IPS-NIHi11 (cell line): ENCODE measurements around the gene TMEM50B.
"Not testable (repeated sequence)": the region's sequence is repeated elsewhere in the genome, so short reads cannot be mapped to it uniquely, and the experiment has no call there.

Source experiments
- DNase-seq: peaks from one replicate; pipeline ENCODE4 v3.0.0; 2012; ENCODE audit warnings: mixed read lengths, low spot score

The TMEM50B gene

DNA sequence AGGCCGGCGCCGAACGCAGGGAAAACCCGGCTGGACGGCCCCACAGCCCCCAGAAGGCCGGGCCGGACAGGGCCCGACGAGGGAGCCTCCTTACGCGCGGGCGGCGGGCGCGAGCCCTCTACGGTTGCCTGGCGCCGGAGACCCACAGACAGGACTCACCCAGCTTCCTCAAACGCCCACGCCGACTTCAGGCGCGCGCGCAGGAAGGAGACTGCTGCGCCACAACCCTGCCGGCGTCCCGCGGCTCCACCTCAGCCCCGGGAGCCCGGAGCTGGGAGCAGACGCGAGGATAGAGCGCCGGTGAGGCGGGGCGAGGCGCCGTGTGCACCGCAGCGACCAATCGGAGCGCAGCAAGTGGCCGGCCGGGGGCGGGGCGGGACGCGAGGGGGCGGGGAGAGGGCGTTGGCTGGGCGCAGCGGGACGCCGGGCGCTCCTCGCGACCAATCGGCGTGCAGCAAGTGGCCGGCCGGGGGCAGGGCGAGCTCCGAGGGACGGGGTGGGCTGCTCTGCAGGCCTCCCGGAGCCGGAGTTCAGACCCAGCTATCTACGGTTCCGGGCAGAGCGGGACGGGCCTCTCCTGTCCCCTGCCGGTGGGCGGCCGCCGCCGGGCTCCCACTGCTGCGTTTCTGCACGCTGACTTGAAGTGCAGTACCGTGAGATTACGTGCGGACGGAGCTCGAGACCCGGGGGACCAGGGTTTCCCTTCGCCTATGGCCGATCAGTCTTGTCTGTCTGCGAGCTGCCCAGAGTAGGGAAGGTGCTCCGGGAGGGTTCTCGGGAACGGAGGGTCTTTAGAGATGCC lies at the start of gene TMEM50B:
Gene TMEM50B, minus strand, starts transcription at position 296 of the 802 bp plus-strand sequence. CDS start 11,089 bp downstream, outside the sequence.
- DNase-seq, result peak; percentile 96

DNA sequence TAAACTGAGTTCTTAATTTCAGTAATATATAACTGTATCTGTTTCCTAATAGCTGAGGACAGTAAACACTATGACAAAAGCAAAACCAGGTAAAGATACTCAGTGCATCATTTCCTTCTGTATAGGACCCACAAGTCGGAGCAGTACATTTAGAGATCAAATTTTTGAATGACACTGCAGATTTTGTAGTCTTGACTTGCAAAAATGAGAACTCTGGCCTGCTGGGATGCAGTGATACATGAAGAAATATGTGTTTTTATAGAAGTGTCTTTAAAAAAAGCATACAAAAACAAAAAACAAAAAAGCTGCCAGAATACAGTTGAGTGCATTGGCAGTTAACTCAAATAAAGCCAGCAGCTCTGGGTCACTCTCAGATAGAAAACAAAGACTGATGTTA lies 43.2 kb upstream of the TMEM50B start:
- DNase-seq, result no peak

DNA sequence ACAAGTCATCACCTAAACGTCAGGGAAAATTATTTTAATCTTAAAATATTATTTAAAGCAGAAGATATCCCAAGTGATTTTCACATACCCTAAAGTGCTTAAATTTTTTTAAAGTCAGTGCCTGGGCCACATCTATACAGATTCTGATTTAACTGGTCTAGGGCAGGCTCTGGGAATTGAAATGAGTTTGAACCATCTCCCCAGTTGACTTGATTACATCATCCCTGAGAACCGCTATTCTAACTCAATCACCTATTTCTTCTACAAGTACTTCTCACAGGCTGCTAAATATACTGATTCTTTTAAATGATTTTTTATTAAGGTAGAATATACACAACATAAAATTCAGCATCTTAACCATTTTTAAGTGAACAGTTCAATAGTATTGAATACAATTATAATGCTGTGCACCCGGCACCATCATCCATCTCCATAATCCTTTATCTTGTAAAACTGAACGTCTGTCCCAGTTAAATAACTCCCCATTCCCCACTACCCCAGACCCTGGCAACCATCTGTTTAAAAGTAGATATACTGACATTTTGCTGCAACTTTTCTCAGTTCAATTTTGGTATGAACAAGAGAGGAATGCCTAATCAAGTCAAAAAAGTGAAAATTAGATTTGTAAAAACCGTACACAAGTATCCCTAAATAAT lies 42.7 kb upstream of the TMEM50B start:
- DNase-seq, result no peak

DNA sequence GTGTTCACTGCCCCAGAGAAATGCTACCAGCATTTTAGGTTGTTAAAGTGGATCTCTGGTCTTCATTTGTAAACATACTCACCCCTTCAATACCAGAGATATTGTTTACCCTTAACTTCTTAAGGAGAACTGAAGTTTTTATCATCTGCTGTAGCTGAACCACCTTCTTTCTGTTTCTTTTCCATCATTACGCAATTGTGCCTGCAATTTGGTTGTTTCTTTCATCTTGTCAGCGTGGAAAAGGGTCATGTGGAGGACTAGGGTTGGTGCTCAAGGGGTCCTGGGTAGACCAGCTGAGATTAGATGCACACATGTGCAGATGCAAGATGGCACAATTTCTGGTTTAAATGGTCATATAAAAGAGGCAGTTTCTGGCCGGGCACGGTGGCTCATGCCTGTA lies 39.1 kb upstream of the TMEM50B start:
- DNase-seq, result no peak

DNA sequence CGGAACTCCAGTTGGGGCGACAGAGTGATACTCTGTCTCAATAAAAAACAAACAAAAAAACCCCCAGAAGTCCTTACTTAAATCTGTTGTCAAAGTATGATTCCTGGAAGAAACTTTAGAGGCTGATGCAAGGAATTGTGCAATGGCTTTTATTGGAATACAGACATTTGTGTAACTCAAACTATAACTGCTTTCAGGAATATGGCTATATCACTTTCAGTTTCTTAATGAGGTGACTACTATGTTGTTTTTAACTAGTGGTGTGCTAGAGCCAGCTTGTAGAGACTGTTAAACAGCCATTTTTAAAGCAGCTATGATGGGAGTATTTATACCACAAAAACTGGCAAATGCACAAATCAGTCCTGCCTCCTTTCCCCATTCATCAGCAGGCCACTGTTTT lies 34.5 kb upstream of the TMEM50B start:
- DNase-seq, result no peak

DNA sequence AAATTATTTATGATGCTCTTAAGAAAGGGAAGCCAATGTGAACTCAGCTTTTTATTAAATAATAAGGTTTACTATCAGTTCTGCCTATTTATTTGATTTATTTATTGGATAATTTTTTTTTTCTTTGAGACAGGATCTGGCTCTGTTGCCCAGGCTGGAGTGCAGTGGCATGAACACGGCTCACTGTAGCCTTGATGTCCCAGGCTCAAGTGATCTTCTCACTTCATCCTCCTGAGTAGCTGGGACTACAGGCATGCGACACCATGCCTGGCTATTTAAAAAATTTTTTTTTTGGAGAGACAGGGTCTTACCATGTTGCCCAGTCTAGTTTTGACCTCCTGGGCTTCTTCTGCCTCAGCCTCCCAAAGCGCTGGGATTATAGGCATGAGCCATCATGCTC lies 32.7 kb upstream of the TMEM50B start:
- no peak for DNase-seq

DNA sequence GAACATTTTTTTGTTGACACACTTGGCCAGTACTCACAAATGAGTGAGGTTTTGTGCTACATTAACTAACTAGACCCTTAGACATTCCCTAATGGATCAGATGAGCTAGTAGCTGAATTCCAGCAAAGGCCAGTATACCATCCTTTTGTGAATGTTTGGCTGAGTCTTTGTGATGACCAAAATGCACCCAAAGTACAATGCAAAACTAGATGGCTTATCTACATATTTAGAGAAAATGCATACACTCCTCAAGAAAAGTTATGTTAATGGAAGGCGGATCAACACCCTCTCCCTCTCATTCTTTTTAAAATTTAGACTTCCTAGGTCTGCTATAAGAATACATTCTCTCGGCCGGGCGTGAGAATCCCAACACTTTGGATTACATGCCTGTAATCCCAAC lies 31.9 kb upstream of the TMEM50B start:
- DNase-seq, result no peak

DNA sequence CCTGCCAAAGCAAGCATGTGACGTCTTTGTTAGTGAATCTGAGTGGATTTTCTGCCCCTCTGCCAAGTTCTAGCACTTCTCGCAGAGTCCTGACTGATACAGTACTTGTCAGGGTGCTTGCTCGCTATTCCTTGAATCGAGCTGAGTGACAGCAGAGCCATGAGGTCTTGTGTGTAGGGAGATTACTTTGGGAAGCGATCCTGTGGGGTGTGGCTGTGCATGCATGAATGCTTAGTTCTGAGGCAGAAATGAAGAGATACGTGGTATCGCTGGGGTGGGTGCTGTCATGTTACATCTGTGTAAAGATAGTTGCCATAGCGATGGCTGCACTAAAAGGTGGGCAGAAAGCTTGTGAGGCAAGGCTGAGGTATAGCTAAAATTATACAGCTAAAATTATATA lies 31.1 kb upstream of the TMEM50B start:
- no peak for DNase-seq

DNA sequence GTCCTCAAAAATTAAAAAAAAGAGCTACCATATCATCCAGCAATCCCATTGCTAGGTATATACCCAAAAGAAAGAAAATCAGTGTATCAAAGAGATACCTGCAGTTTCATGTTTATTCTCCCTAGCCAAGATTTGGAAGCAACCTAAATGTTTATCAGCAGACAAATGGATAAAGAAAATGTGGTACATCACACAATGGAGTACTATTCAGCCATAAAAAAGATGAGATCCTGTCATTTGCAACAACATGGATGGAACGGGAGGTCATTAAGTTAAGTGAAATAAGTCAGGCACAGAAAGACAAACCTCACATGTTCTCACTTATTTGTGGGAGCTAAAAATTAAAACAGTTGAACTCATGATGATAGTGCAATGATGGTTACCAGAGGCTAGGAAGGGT lies 27.2 kb upstream of the TMEM50B start:
- not testable (repeated sequence) for DNase-seq

DNA sequence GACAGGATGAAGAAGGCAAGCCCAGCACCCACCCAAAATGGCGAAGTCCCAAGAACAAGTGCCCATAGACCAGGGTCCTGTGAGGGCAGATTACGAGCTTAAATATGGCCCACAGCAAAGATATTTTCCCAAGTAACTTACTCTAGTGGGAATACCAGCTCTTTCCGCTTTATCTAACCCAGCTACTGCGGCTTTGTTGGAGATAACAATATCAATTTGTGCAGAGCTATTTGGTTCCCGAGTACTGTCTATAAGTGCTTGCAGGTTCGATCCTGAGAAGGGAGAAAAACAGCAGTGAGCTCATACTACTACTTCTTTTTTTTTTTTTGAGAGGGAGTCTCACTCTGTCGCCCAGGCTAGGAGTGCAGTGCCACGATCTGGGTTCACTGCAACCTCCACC lies 26.1 kb upstream of the TMEM50B start:
- no peak for DNase-seq

DNA sequence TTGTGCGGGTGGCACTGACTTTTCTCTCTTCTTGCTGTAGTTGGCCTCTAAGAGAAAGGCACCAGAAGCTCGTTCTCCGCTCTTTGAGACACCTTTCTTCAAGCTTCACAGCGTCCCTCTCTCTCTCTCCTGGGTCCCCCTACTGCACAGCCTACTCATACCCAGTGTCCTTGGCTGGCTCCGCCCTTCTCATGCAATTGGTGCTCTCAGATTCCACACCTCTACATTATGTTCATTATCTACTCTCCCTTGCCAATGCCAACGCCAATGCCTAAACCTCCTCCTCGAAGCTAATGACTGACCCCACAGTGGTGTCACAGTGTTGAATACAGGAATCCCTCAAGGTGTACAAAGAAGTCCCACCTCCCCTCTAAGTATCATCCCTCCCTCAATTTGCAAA lies 16.6 kb upstream of the TMEM50B start:
- peak; percentile 32 for DNase-seq

DNA sequence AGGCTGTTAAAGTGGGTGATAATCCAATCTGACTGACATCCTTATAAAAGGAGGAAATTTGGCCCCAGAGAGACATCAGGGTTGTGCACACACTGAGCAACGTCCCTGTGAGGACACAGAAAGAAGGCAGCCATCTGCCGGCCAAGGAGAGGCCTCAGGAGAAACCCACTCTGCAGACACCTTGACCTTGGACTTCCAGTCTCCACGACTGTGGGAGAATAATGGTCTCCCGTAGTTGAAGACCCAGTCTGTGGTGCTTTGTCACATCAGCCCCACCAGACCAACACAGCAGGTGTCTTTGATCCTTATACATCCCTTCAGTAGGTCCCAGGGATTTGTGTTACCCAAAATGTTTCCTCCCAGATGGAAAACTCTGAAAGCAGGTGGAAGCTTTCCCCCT lies 16.0 kb upstream of the TMEM50B start:
- DNase-seq, result no peak

DNA sequence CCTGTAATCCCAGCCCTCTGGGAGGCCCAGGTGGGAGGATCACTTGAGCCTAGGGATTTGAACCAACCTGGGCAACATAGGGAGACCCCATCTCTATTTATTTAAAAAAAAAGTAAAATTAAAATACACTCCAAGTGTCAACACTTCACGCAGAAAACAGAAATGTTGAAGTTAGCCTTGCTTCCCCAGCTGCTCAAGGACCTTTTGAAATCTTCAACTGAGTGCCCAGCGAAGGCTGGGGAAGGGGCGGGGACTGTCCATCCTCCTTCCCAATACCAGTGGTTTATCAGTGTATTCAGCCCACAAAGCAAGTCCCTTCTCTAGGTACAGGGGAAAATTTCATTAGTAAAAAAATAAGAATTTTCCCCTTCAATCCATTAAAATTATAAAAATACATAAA lies 14.0 kb upstream of the TMEM50B start:
- DNase-seq, result no peak

DNA sequence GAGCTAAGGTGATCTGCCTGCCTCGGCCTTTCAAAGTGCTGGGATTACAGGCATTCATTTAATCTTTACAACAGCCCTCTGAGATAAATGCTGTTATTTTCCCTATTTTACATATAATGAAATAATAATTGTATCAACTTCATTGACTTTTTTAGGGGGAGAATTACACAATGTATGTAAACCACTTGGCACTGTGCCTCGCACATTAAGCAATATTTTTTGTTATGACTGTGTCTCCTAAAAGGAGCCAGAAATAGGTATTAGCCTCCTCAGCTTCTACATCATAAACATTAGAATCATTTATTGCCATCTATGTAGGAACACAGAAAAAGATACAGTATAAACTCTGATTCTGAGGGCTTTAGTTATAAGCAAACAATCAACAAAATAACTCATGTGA lies 12.8 kb upstream of the TMEM50B start:
- no peak for DNase-seq

DNA sequence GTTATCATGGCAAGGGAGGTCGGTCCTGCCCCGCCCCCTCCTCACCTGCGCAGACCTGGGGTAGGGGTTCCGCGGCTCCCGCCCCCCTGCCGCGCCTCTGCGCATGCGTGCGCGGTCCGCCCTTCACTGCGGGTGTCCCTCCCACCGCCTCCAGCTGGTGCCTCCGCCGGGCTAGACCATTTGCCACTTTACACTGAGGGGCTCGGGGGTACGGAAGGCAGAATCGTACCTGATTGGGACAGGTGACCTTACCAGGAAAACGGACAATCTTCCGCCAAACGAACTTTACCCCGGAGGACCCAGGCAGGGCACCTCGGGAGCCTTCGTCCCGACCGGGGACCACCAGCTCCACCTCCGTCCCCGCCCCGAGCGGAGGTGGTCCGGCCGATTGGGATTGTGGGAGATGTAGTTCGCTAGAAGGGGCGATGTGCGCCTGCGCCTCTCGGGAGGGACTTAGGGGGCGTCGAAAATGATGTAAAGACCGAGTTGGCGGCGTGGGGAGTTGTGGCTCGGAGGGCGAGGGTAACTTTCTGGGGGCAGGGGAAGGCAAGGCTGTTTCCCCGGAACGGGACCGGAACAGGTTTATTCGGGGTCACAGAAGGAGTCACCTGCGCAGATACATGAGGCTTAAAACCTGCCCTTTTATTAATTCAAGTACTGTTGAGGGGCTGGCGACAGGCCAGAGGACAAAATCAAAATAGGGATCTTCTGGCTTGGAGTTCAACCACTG lies 11.8 kb upstream of the TMEM50B start, which contains the start of gene DNAJC28:
Gene DNAJC28, minus strand, starts transcription at position 344 of the 730 bp plus-strand sequence. CDS start 2,323 bp downstream, outside the sequence.
- DNase-seq, result peak; percentile 92

DNA sequence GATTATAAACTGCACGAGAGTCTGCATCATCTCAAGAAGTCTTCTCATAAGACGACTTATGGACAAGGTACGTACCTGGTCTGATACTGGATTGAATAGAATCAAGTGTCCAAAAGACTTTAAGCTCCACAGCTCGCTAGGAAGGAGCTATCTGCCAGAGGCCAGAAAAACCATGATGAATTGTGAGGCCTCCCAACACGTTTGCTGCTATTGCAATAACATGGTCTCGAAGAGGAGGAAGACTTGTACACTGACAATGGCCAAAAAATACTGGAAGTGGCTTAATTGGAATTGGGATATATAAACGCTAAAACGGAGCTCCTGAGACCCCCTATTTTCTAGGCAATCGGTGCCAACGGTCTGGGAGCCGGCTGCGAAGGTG lies 11.2 kb upstream of the TMEM50B start:
- no peak for DNase-seq

DNA sequence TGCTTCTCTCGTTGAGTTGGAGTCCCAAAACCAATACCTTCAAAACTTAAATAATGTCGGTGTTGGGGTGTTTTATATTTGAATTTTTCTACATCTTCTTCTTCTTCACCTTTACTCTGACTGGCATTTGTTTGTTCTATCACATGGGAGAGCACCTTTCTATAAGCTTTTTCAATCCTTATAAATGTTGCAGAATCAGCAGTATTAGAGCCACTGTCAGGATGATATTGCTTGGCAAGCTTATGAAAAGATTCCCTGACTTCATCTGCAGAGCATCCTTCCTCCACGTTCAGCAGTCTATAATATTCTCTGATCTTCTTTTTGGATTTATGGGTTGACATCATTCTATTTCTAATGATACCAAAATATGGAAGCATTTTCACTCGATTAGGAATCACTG lies 9.2 kb upstream of the TMEM50B start:
- no peak for DNase-seq

DNA sequence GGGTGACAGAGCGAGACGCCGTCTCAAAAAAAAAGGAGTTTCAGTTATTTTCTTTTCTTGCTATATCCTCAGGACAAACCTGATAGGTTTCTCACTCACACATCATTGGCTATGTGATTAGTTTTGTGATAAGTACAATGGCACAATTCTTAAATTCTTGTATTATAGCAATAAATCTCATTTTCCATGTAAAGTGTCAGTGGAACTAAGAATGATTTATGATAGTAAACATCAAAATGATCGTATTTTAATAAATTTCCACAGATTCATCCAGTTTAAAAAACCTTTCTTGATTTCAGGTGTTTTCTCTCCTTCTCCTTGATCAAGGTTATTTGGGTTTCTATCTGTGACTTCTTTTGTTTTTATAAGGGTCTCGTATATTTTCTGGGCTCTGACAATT lies 8.2 kb upstream of the TMEM50B start:
- no peak for DNase-seq

DNA sequence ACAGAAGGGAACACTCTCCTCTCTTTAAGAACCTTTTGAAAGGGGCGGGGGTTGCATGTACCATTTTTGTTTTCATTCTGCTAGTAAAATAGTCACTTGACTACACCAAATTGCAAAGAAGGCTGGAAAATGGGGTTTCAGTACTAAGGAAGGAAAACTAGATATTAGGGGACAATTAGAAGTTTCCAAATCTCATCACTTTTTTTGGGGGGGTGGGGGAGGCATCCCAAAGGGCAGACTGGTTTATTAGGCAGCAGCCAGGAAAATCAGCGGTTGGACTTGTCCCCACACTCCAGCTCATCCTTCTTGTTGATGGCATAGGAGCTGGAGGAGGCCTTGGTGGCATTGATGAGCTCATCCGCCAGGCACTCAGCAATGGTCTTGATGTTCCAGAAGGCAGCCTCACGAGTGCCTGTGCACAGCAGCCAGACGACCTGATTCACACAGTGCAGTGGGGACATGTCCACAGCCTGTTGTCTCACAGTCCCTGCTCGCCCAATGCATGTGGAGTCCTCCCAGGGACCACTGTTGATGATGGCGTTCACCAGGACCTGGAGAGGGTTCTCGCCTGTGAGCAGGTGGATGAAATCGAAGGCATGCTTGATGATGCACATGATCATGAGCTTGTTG lies 1.7 kb upstream of the TMEM50B start:
- DNase-seq, result no peak

DNA sequence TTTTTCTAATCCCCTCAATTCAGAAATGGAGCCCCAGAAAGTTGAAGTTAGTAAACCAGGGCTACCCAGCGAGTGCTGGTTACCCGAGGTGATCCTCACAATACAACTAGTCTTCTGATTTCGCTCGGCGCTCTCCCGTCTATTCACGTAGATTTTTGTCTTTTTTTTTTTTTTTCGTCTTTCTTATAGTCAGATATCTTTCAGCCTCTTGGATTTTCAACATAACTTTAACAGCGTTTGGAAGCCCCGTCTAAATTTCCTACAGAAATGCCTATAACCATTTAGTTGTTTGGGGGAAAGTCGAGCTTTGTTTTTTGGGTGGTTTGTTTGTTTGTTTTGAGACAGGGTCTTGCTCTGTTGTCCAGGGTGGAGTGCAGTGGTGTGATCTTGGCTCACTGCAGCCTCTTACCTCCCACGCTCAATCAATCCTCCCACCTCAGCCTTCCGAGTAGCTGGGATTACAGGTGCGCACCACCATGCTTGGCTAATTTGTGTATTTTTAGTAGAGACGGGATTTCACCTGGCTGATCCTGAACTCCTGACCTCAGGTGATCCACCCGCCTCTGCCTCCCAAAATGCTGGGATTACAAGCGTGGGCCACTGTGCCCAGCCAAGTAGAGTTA lies 818 bp upstream of the TMEM50B start:
- no peak for DNase-seq

DNA sequence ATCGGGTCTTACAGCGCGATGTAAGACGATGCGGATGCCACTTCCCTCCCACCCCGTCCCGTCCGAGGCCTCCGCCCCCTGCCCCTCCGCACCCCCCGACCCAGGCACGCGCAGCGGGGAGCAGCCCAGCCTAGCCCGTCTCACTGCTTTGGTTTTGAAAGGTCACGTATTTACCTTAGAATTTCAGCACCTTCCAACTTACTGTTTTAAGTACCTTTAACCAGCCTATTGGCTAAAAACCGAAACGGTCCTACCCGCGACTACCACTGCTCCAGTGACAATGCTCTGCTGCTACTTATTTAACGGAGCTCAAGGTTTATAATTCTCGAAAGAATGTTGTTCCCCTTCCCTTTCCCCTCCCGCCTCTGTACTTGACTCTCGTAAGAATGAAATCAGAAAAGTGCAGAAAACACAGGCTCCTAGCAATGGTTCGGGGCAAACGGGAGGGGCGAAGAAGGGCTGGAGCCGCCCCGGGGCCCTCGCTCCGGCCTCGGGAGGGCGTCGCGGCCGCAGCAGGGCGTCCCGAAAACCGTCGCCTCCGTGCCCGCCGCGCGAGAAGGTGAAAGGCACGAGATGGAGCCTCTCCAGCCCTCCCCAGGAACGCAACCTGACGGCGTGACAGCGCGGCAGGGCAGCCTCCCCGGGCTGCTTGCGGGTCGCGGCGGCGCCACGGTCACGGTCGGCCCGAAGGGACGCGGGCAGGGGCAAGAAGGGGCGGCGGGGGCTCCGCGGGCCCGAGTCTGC lies 667 bp downstream of the TMEM50B start:
- DNase-seq, result peak; percentile 37
